HepG2 (cell line): ENCODE measurements around the gene CR1L. TPM values are rescaled to one million over a fixed set of nuclear protein-coding genes. Genes with fewer than 3 reads are reported as not detected.

Experiments
- CBX5 ChIP-seq: sonication (generic); formaldehyde crosslinking; IDR thresholded peaks from 2 replicates; pipeline ENCODE4 v1.4.0; 2020; ENCODE audit warnings: missing genetic modification reagents, borderline replicate concordance
- FLYWCH1 ChIP-seq: sonication (generic); formaldehyde crosslinking; IDR thresholded peaks from 2 replicates; pipeline ENCODE4 v1.8.1; 2023; ENCODE audit warnings: mild to moderate bottlenecking, missing genetic modification reagents
- GATAD1 ChIP-seq: IDR thresholded peaks from 2 replicates; pipeline ENCODE4 v1.6.1; 2016; ENCODE audit warnings: missing genetic modification reagents, missing compliant biosample characterization
- GATAD2A ChIP-seq: IDR thresholded peaks from 2 replicates; pipeline ENCODE4 v1.6.1; 2016
- HCFC1 ChIP-seq: fragments of 150-350 bp; IDR thresholded peaks from 2 replicates; pipeline ENCODE4 v1.6.1; 2014; ENCODE audit warnings: low read depth, low read length
- HNRNPK ChIP-seq: fragments of 200-400 bp; formaldehyde crosslinking; IDR thresholded peaks from 2 replicates; pipeline ENCODE4 v1.6.1; 2018; ENCODE audit warnings: low read length, low read depth, moderate library complexity, mild to moderate bottlenecking; ENCODE audit not compliant: poor library complexity, severe bottlenecking
- HNRNPL ChIP-seq: fragments of 200-400 bp; formaldehyde crosslinking; IDR thresholded peaks from 2 replicates; pipeline ENCODE4 v1.6.1; 2017; ENCODE audit warnings: mild to moderate bottlenecking, low read depth, low read length
- HNRNPUL1 ChIP-seq: fragments of 200-400 bp; formaldehyde crosslinking; IDR thresholded peaks from 2 replicates; pipeline ENCODE4 v1.6.1; 2017; ENCODE audit warnings: low read depth, mild to moderate bottlenecking, low read length, moderate library complexity
- JUN ChIP-seq: sonication (generic); formaldehyde crosslinking; IDR thresholded peaks from 2 replicates; pipeline ENCODE4 v1.4.0; 2020; ENCODE audit warnings: mild to moderate bottlenecking, missing genetic modification reagents
- SRY ChIP-seq: sonication (generic); formaldehyde crosslinking; IDR thresholded peaks from 2 replicates; pipeline ENCODE4 v1.8.0; 2022; ENCODE audit warnings: mild to moderate bottlenecking, missing genetic modification reagents
- STAT5B ChIP-seq: sonication (generic); formaldehyde crosslinking; IDR thresholded peaks from 2 replicates; pipeline ENCODE4 v1.4.0; 2020; ENCODE audit warnings: missing genetic modification reagents
- TEAD2 ChIP-seq: sonication (generic); formaldehyde crosslinking; IDR thresholded peaks from 2 replicates; pipeline ENCODE4 v1.9.0; 2021; ENCODE audit warnings: missing genetic modification reagents
- YEATS2 ChIP-seq: sonication (generic); formaldehyde crosslinking; IDR thresholded peaks from 2 replicates; pipeline ENCODE4 v1.4.0; 2020; ENCODE audit warnings: missing genetic modification reagents, borderline replicate concordance
- ZBTB20 ChIP-seq: sonication (generic); formaldehyde crosslinking; IDR thresholded peaks from 2 replicates; pipeline ENCODE4 v1.8.1; 2023; ENCODE audit warnings: missing genetic modification reagents, low read depth, mild to moderate bottlenecking, borderline replicate concordance
- ZNF205 ChIP-seq: IDR thresholded peaks from 2 replicates; pipeline ENCODE4 v1.6.1; 2018; ENCODE audit warnings: missing biosample characterization, missing genetic modification reagents
- ZNF263 ChIP-seq: sonication (generic); formaldehyde crosslinking; IDR thresholded peaks from 2 replicates; pipeline ENCODE4 v1.4.0; 2020; ENCODE audit warnings: missing genetic modification reagents
- ZNF264 ChIP-seq: sonication (generic); formaldehyde crosslinking; IDR thresholded peaks from 2 replicates; pipeline ENCODE4 v1.4.0; 2020; ENCODE audit warnings: missing genetic modification reagents
- ZNF552 ChIP-seq: sonication (generic); formaldehyde crosslinking; IDR thresholded peaks from 2 replicates; pipeline ENCODE4 v1.9.0; 2022; ENCODE audit warnings: missing genetic modification reagents, mild to moderate bottlenecking, borderline replicate concordance
- ZNF564 ChIP-seq: sonication (generic); formaldehyde crosslinking; IDR thresholded peaks from 2 replicates; pipeline ENCODE4 v1.8.1; 2023; ENCODE audit warnings: mild to moderate bottlenecking, missing genetic modification reagents
- ZNF670 ChIP-seq: sonication (generic); formaldehyde crosslinking; IDR thresholded peaks from 2 replicates; pipeline ENCODE4 v1.8.0; 2022; ENCODE audit warnings: mild to moderate bottlenecking, missing genetic modification reagents, borderline replicate concordance
- ZNF891 ChIP-seq: sonication (generic); formaldehyde crosslinking; IDR thresholded peaks from 2 replicates; pipeline ENCODE4 v1.5.0; 2020; ENCODE audit warnings: mild to moderate bottlenecking, missing genetic modification reagents
- polyA plus RNA-seq, 8 experiments: library from polyadenylated mRNA; depleted of rRNA in 3 of 8; stranded (reverse) in 7 of 8; unstranded in 1 of 8; fragments of >200 nt; fragmentation: Illumina TruSeq in 4 of 8; extraction: Trizol in 4 of 8; gene quantifications; 2 replicates each; pipeline versions ENCODE4 v1.2.1 to v1.2.3, GENCODE V29; 2011 to 2016; ENCODE audit warnings: low read depth in 4 of 8, missing spikeins in 1 of 8, mixed read lengths in 1 of 8; ENCODE audit not compliant: insufficient read depth in 1 of 8
- total RNA-seq, 5 experiments: library from RNA; depleted of rRNA; stranded (reverse); fragments of >200 nt; fragmentation: Illumina TruSeq; extraction: Trizol; gene quantifications; 2 replicates each; pipeline ENCODE4 v1.2.3, GENCODE V29; 2016; ENCODE audit warnings: low read depth in 1 of 5
- TF ChIP-seq, protein P1 (sequence below): IDR thresholded peaks from 2 replicates; pipeline ENCODE4 v1.6.1; 2016; ENCODE audit warnings: low read depth, control low read depth
- TF ChIP-seq, protein P2 (sequence below): sonication (generic); formaldehyde crosslinking; IDR thresholded peaks from 2 replicates; pipeline ENCODE4 v1.5.0; 2020; ENCODE audit warnings: missing genetic modification reagents
- TF ChIP-seq, protein P3 (sequence below): sonication (generic); formaldehyde crosslinking; IDR thresholded peaks from 2 replicates; pipeline ENCODE4 v1.4.0; 2020; ENCODE audit warnings: missing genetic modification reagents
- TF ChIP-seq, protein P4 (sequence below): sonication (generic); formaldehyde crosslinking; IDR thresholded peaks from 2 replicates; pipeline ENCODE4 v1.8.0; 2022; ENCODE audit warnings: missing genetic modification reagents, low read depth, mild to moderate bottlenecking, borderline replicate concordance
- TF ChIP-seq, protein P5 (sequence below): sonication (generic); formaldehyde crosslinking; IDR thresholded peaks from 2 replicates; pipeline ENCODE4 v1.4.0; 2020; ENCODE audit warnings: missing genetic modification reagents

CR1L gene
- total and polyA plus RNA-seq, 2 of the 13 experiments (the other 11 are each of a cell fraction or from before 2014, with no cell fraction given), result not detected

- TF ChIP-seq, protein P1, sequence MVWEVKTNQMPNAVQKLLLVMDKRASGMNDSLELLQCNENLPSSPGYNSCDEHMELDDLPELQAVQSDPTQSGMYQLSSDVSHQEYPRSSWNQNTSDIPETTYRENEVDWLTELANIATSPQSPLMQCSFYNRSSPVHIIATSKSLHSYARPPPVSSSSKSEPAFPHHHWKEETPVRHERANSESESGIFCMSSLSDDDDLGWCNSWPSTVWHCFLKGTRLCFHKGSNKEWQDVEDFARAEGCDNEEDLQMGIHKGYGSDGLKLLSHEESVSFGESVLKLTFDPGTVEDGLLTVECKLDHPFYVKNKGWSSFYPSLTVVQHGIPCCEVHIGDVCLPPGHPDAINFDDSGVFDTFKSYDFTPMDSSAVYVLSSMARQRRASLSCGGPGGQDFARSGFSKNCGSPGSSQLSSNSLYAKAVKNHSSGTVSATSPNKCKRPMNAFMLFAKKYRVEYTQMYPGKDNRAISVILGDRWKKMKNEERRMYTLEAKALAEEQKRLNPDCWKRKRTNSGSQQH (CRISPR knock-in tag), result no peak; the same call in 1 of the 2 replicates
- TF ChIP-seq, protein P2, sequence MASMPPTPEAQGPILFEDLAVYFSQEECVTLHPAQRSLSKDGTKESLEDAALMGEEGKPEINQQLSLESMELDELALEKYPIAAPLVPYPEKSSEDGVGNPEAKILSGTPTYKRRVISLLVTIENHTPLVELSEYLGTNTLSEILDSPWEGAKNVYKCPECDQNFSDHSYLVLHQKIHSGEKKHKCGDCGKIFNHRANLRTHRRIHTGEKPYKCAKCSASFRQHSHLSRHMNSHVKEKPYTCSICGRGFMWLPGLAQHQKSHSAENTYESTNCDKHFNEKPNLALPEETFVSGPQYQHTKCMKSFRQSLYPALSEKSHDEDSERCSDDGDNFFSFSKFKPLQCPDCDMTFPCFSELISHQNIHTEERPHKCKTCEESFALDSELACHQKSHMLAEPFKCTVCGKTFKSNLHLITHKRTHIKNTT (CRISPR knock-in tag), result no peak
- peak; percentile 73; the same call in 1 of the 2 replicates for TF ChIP-seq ZNF564 (CRISPR knock-in tag)
- TF ChIP-seq FLYWCH1 (CRISPR knock-in tag), result no peak
- TF ChIP-seq HNRNPK, result no peak
- no peak for TF ChIP-seq JUN (CRISPR knock-in tag)
- TF ChIP-seq HNRNPUL1, result no peak
- TF ChIP-seq, protein P3, sequence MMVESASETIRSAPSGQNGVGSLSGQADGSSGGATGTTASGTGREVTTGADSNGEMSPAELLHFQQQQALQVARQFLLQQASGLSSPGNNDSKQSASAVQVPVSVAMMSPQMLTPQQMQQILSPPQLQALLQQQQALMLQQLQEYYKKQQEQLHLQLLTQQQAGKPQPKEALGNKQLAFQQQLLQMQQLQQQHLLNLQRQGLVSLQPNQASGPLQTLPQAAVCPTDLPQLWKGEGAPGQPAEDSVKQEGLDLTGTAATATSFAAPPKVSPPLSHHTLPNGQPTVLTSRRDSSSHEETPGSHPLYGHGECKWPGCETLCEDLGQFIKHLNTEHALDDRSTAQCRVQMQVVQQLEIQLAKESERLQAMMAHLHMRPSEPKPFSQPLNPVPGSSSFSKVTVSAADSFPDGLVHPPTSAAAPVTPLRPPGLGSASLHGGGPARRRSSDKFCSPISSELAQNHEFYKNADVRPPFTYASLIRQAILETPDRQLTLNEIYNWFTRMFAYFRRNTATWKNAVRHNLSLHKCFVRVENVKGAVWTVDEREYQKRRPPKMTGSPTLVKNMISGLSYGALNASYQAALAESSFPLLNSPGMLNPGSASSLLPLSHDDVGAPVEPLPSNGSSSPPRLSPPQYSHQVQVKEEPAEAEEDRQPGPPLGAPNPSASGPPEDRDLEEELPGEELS, result no peak
- no peak for TF ChIP-seq GATAD2A (CRISPR knock-in tag)
- peak; percentile 55 for TF ChIP-seq SRY
- TF ChIP-seq YEATS2 (CRISPR knock-in tag), result no peak; the same call in 1 of the 2 replicates
- peak; percentile 81 for TF ChIP-seq GATAD1 (CRISPR knock-in tag)
- no peak for TF ChIP-seq ZNF670
- TF ChIP-seq, protein P4, sequence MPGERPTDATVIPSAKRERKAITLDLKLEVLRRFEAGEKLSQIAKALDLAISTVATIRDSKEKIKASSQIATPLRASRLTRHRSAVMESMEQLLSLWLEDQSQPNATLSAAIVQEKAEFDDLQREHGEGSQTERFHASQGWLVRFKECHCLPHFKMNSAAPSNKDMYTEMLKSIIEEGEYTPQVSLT (CRISPR knock-in tag), result no peak
- TF ChIP-seq HCFC1, result no peak
- TF ChIP-seq ZNF263 (CRISPR knock-in tag), result no peak
- no peak for TF ChIP-seq HNRNPL
- TF ChIP-seq ZNF264, result 0 out of 2 replicates have a peak, but pooled peaks have one; percentile 32
- no peak for TF ChIP-seq ZNF552 (CRISPR knock-in tag)
- no peak for TF ChIP-seq TEAD2 (CRISPR knock-in tag)
- TF ChIP-seq ZNF891 (CRISPR knock-in tag), result peak; percentile 6; the same call in 1 of the 2 replicates
- TF ChIP-seq, protein P5, sequence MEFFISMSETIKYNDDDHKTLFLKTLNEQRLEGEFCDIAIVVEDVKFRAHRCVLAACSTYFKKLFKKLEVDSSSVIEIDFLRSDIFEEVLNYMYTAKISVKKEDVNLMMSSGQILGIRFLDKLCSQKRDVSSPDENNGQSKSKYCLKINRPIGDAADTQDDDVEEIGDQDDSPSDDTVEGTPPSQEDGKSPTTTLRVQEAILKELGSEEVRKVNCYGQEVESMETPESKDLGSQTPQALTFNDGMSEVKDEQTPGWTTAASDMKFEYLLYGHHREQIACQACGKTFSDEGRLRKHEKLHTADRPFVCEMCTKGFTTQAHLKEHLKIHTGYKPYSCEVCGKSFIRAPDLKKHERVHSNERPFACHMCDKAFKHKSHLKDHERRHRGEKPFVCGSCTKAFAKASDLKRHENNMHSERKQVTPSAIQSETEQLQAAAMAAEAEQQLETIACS (CRISPR knock-in tag), result peak; percentile 1; the same call in 1 of the 2 replicates
- no peak for TF ChIP-seq CBX5
- TF ChIP-seq ZBTB20 (CRISPR knock-in tag), result peak; percentile 66; the same call in 1 of the 2 replicates
- no peak for TF ChIP-seq STAT5B (CRISPR knock-in tag)
- TF ChIP-seq ZNF205 (CRISPR knock-in tag), result peak; percentile 44; the same call in 1 of the 2 replicates
Observed at GRCh38 chr1:207751790-207752455, 107.0 kb downstream of the CR1L start, which contains the start of gene CD46 (continued).
